Lung (tissue), 12 donors: Measurements from ENCODE around the gene SLC39A3. TPM values are rescaled to one million over a fixed set of nuclear protein-coding genes. Genes with fewer than 3 reads are reported as not detected.

Experiments used
- ATAC-seq: fragments of 200-7000 bp; cut with Tn5 transposase; one replicate; pipeline ENCODE4 v1.9.1; 2020; ENCODE audit warnings: moderate number of reproducible peaks; ENCODE audit not compliant: insufficient read depth, low FRiP score
- DNase-seq, 3 donors: peaks; one replicate each; pipeline ENCODE4 v3.0.0-alpha.2; 2013 to 2017
- H3K27ac ChIP-seq, 2 donors: one replicate each; pipeline ENCODE4 v1.5.1; 2013; ENCODE audit warnings: mild to moderate bottlenecking in 2 of 2, moderate library complexity in 2 of 2, control low read depth in 1 of 2, inconsistent platforms in 1 of 2, low read depth in 1 of 2, low read length in 1 of 2
- H3K27me3 ChIP-seq, 3 donors: one replicate each; pipeline ENCODE4 v1.5.1; 2013; ENCODE audit warnings: low read length in 2 of 3; ENCODE audit not compliant: control insufficient read depth in 3 of 3, insufficient read depth in 3 of 3
- H3K36me3 ChIP-seq, 4 donors: one replicate each; pipeline ENCODE4 v1.5.1; 2013; ENCODE audit warnings: low read length in 4 of 4, mild to moderate bottlenecking in 1 of 4, moderate library complexity in 1 of 4; ENCODE audit not compliant: control insufficient read depth in 4 of 4, insufficient read depth in 4 of 4
- H3K4me1 ChIP-seq, 5 donors: one replicate each; pipeline ENCODE4 v1.5.1; 2013; ENCODE audit warnings: low read length in 5 of 5, mild to moderate bottlenecking in 2 of 5, moderate library complexity in 1 of 5; ENCODE audit not compliant: control insufficient read depth in 5 of 5, insufficient read depth in 5 of 5
- H3K4me3 ChIP-seq: one replicate; pipeline ENCODE4 v1.5.1; 2013; ENCODE audit warnings: mild to moderate bottlenecking, control low read depth, moderate library complexity
- H3K9ac ChIP-seq, 2 donors: one replicate each; pipeline ENCODE4 v1.5.1; 2013; ENCODE audit warnings: low read length in 2 of 2, control low read depth in 1 of 2; ENCODE audit not compliant: insufficient read depth in 1 of 2
- H3K9me3 ChIP-seq, 4 donors: one replicate each; pipeline ENCODE4 v1.5.1; 2013; ENCODE audit warnings: low read length in 3 of 4, mild to moderate bottlenecking in 1 of 4, moderate library complexity in 1 of 4; ENCODE audit not compliant: control insufficient read depth in 4 of 4, insufficient read depth in 3 of 4
- WGBS, 2 donors: extraction: QIAGEN DNeasy Blood & Tissue Kit; methylation state at CpG; one replicate each; pipeline ENCODE4 v1.1.7; 2013; 5-methylcytosine and 5-hydroxymethylcytosine counted together
- polyA plus RNA-seq, 2 donors: library from polyadenylated mRNA; stranded (reverse); fragments of 200-250 nt; gene quantifications; one replicate each; pipeline ENCODE4 v1.2.1, GENCODE V29; 2013
- total RNA-seq, 2 donors: library from RNA; depleted of rRNA in 1 of 2; stranded (reverse); fragments of >200 nt in 1 of 2; gene quantifications; one replicate each; pipeline ENCODE4 v1.2.1, GENCODE V29; 2014 to 2021
- TF ChIP-seq, protein P1 (sequence below): IDR thresholded peaks from 2 replicates; pipeline ENCODE4 v1.5.1; 2012; ENCODE audit warnings: mild to moderate bottlenecking; ENCODE audit errors: control extremely low read depth, extremely low read depth
- donor health status: control.
- donor health status: control.
- donor health status: Bipolar disorder and iron deficiency.
- donor health status: healthy.
- donor health status: DM: yes; HTN: yes; CAD: no.

SLC39A3 gene
- total and polyA plus RNA-seq, 4 donors = 17.7 to 51.2 (median 42.0) TPM

- peaks cover 0 to 26% (median 12%) of the 10 kb centered on the region in 3 donors for H3K27me3 ChIP-seq
- peaks cover 0 to 17% (median 0%) of the 10 kb centered on the region in 5 donors for H3K4me1 ChIP-seq
- 72 to 77% methylated on average over 14 to 15 of the region's 15 CpGs for WGBS, 2 donors
- ATAC-seq = no peak
- TF ChIP-seq, protein P1, sequence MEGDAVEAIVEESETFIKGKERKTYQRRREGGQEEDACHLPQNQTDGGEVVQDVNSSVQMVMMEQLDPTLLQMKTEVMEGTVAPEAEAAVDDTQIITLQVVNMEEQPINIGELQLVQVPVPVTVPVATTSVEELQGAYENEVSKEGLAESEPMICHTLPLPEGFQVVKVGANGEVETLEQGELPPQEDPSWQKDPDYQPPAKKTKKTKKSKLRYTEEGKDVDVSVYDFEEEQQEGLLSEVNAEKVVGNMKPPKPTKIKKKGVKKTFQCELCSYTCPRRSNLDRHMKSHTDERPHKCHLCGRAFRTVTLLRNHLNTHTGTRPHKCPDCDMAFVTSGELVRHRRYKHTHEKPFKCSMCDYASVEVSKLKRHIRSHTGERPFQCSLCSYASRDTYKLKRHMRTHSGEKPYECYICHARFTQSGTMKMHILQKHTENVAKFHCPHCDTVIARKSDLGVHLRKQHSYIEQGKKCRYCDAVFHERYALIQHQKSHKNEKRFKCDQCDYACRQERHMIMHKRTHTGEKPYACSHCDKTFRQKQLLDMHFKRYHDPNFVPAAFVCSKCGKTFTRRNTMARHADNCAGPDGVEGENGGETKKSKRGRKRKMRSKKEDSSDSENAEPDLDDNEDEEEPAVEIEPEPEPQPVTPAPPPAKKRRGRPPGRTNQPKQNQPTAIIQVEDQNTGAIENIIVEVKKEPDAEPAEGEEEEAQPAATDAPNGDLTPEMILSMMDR = no peak
- no peak overlapping the region for H3K4me3 ChIP-seq
- H3K9me3 ChIP-seq = no peaks in the 10 kb centered on the region
- no peaks in the 10 kb centered on the region for H3K36me3 ChIP-seq
- H3K27ac ChIP-seq = no peak overlapping the region
- H3K9ac ChIP-seq = no peak overlapping the region
- DNase-seq = no peak
Observed at GRCh38 chr19:2726160-2726855, 13.5 kb downstream of the SLC39A3 start.

DNA sequence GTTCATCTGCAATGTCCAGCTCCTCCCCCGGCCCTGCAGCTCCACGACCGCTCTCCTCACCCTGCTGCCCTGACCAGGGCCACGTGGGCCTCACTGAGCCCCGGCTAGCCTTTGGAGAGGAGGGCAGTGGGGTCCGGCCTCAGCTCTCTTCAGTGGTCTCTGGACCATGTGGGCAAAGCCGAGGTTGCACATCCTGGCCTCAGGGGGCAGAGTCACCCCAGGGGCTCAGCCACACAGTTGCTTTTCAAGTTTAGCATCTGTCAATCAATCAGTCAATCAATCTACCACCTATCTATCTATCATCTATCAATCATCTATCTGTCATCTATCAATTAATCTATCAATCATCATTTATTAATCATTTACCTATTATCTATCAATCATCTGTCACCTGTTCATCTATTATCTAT lies 15.7 kb downstream of the SLC39A3 start:
- ATAC-seq (no peak), DNase-seq (no peak)
- H3K27me3 ChIP-seq = peaks cover 0 to 32% (median 12%) of the 10 kb centered on the region in 3 donors
- H3K9ac ChIP-seq = no peak overlapping the region
- H3K27ac ChIP-seq = no peak overlapping the region
- H3K4me1 ChIP-seq = peaks cover 0 to 21% (median 0%) of the 10 kb centered on the region in 5 donors
- 51 to 76% methylated on average over 7 of the region's 7 CpGs for WGBS, 2 donors
- H3K4me3 ChIP-seq = no peak overlapping the region
- H3K9me3 ChIP-seq = no peaks in the 10 kb centered on the region
- no peaks in the 10 kb centered on the region for H3K36me3 ChIP-seq
- TF ChIP-seq, protein P1 = no peak

GRCh38 chr19:2723747-2724146 lies 16.1 kb downstream of the SLC39A3 start:
- Histone ChIP-seq H3K9ac (no peak overlapping the region), H3K4me3 (no peak overlapping the region), H3K9me3 (no peaks in the 10 kb centered on the region), H3K27me3 (peaks cover 0 to 32% (median 12%) of the 10 kb centered on the region in 3 donors), H3K36me3 (no peaks in the 10 kb centered on the region), H3K27ac (peak overlapping the region in 1 of 2 donors; percentile 82), H3K4me1 (peaks cover 0 to 17% (median 0%) of the 10 kb centered on the region in 5 donors)
- 69 to 87% methylated on average over 14 of the region's 14 CpGs for WGBS, 2 donors
- ATAC-seq (no peak), DNase-seq (no peak)
- TF ChIP-seq, protein P1 = no peak
